Heart left ventricle (tissue), 13 donors: ENCODE results near the gene SGPL1.

Source experiments
- POLR2A ChIP-seq, 2 donors: fragments of 450-650 bp; IDR thresholded peaks; one replicate each; pipeline ENCODE4 v1.6.1; 2017; ENCODE audit warnings: antibody characterized with exemption in 2 of 2, mild to moderate bottlenecking in 2 of 2, moderate library complexity in 2 of 2
- TF ChIP-seq, protein P1 (sequence below), 12 donors: fragments of 200-600 bp; sonication (generic) in 4 of 12; IDR thresholded peaks; one replicate each; pipeline versions ENCODE4 v1.5.0 to v1.8.0; 2018 to 2022; ENCODE audit warnings: antibody characterized with exemption in 12 of 12, mild to moderate bottlenecking in 5 of 12
- donor health status: ischemic (EF 13 %, LVEDD 7.1; RV severe dilation, severe dysfunction).
- donor health status: DM: no; HTN: yes; CAD: no.
- donor health status: DM: no; HTN: no; CAD: no.
- donor health status: ischemic (EF 25% LVEDD 6.9; RV normal size, moderate dysfunction).
- donor health status: ischemic (EF 25% LVEDD 5.7; RV mildly dilated, moderate dysfunction).
- donor health status: ischemic (EF 35%, LVEDD 5.7; RV mildly dilated, moderate dysfunction).
- donor health status: nonischemic (EF 11% LVEDD 7.7; RV severe dilation, severe dysfunction).
- donor health status: DM: yes; HTN: yes; CAD: no.
- donor health status: PGD.
- donor health status: ischemic (EF 29% LVEDD 5.4; RV normal size, mild dysfunction).
- donor health status: nonischemic (EF 23%, LVEDD 6.1; RV moderate dilation, normal function).

DNA sequence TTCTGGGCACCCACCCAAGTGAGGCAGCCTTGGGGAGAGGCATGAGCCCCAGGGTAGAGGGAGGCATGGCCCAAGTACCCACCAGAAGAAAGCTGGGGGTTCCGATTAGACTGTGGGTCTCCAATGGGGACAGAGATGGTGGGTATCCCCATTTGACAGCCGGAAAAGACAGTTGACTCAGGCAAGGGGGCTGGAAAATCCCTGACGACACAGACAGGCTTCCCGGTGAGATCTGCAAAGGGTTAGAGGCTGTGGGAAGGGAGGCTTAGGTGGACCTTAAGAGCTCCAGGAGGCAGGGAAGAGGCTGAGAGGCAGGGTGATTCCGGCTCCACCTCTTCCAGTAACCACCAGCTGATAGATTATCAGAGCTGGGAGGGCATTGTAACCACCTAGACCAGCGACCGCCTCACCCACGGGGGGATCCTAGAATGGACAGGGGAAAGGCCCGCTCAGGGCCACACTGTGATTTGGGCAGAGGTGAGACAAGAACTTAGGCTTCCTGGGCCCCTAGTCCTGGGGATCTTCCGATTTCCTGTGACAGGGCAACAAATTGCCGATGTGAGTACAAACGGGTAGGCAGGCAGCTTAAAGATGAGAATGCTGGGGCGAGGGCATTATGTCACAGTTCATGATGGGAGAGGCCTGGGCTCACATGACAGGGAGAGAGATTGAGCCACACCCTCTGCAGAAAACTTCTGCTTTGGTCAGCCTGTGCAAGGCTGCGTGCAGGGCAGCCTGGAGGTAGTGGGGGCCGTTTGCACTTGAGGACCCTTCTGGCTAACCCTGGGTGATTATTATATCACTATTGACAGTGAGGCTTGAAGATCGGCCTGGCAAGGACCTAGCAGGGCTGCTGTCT, 36.0 kb upstream of the SGPL1 start:
- TF ChIP-seq, protein P1, sequence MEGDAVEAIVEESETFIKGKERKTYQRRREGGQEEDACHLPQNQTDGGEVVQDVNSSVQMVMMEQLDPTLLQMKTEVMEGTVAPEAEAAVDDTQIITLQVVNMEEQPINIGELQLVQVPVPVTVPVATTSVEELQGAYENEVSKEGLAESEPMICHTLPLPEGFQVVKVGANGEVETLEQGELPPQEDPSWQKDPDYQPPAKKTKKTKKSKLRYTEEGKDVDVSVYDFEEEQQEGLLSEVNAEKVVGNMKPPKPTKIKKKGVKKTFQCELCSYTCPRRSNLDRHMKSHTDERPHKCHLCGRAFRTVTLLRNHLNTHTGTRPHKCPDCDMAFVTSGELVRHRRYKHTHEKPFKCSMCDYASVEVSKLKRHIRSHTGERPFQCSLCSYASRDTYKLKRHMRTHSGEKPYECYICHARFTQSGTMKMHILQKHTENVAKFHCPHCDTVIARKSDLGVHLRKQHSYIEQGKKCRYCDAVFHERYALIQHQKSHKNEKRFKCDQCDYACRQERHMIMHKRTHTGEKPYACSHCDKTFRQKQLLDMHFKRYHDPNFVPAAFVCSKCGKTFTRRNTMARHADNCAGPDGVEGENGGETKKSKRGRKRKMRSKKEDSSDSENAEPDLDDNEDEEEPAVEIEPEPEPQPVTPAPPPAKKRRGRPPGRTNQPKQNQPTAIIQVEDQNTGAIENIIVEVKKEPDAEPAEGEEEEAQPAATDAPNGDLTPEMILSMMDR (IDR thresholded peaks at IDR 0.05): no peak
- no peak for TF ChIP-seq POLR2A (IDR thresholded peaks at IDR 0.05)
